ENCODE measurements around the gene TEX44.
"Not testable (repeated sequence)": the region's sequence is repeated elsewhere in the genome, so short reads cannot be mapped to it uniquely, and the experiment has no call there.

Gene TEX44

DNA sequence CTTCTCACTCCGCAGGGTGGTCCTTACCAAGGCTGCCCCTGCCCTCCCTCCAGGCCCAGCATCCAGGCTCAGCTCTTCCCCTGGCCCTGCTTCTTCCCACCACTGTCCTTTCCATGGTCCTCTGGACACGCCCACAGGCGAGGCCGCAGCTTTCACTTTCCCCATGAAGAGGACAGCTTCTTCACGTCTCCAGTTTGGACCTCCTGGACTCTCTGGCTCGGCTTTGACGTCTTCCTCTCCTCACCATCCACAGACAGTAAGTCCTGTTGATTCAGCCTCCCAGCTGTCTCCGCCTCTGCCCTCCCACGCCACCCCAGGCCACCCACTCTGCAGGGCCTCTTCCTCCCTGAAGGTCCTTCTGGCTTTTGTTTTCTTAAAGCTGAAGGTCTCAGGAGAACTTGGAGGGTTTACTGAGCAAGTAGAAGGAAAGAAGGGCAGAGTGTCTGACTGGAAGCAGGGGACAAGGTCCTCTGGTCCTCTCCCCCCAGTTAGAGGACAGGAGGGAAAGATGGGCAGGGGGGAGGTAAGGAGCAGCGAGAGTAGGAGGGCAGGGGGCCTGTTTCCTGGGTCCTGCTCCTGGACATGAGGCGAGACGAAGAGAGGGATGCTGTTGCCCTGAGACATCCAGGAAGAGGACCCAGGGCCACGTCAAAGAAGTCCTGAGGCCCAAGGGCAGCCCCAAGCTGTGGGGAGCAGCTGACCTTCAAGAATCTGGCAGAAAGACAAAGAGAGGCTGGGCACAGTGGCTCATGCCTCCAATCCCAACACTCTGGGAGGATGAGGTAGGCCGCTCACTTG lies 37.7 kb upstream of the TEX44 start:
- Histone ChIP-seq H3K27me3 (ENCODE audit: control insufficient read depth, insufficient read depth, low read length) (no peaks in the 10 kb centered on the region), H2AFZ (peak overlapping the region; percentile 51), H3K27ac (peak overlapping the region; percentile 25), H3K4me3 (ENCODE audit: low read depth, low read length) (no peak overlapping the region), H3K9ac (no peak overlapping the region), H3K9me3 (ENCODE audit: control insufficient read depth, low read length) (no peaks in the 10 kb centered on the region), H3K36me3 (ENCODE audit: control insufficient read depth, insufficient read depth, low read length) (peaks cover 4% of the 10 kb centered on the region), H3K79me2 (no peaks in the 10 kb centered on the region), H3K4me1 (no peaks in the 10 kb centered on the region), H3K4me2 (ENCODE audit: low read length) (no peak overlapping the region)
- no peak for TF ChIP-seq CTCF (IDR thresholded peaks at IDR 0.05)

GRCh38 chr2:231556496-231556895 lies 36.2 kb upstream of the TEX44 start:
- H2AFZ ChIP-seq; H3K9me3 ChIP-seq (ENCODE audit: control insufficient read depth, low read length); H3K36me3 ChIP-seq (ENCODE audit: control insufficient read depth, insufficient read depth, low read length); H3K27me3 ChIP-seq (ENCODE audit: control insufficient read depth, insufficient read depth, low read length); H3K4me1 ChIP-seq; H3K4me3 ChIP-seq (ENCODE audit: low read depth, low read length); H3K9ac ChIP-seq; H3K79me2 ChIP-seq; H3K4me2 ChIP-seq (ENCODE audit: low read length); H3K27ac ChIP-seq: not testable (repeated sequence)

- no peak overlapping the region for H2AFZ ChIP-seq
- no peak overlapping the region for H3K27ac ChIP-seq
Observed at GRCh38 chr2:231556981-231557380, 35.7 kb upstream of the TEX44 start.

GRCh38 chr2:231557571-231558217 lies 35.0 kb upstream of the TEX44 start:
- Histone ChIP-seq H2AFZ (peak overlapping the region; percentile 74), H3K4me2 (ENCODE audit: low read length) (no peak overlapping the region), H3K4me3 (ENCODE audit: low read depth, low read length) (no peak overlapping the region), H3K9ac (no peak overlapping the region), H3K4me1 (no peaks in the 10 kb centered on the region), H3K27ac (no peak overlapping the region), H3K79me2 (no peaks in the 10 kb centered on the region), H3K9me3 (ENCODE audit: control insufficient read depth, low read length) (no peaks in the 10 kb centered on the region), H3K36me3 (ENCODE audit: control insufficient read depth, insufficient read depth, low read length) (peaks cover 1% of the 10 kb centered on the region), H3K27me3 (ENCODE audit: control insufficient read depth, insufficient read depth, low read length) (no peaks in the 10 kb centered on the region)
- TF ChIP-seq CTCF (IDR thresholded peaks at IDR 0.05), result peak; percentile 76

More at GRCh38 chr2:231556981-231557380, 35.7 kb upstream of the TEX44 start:
- no peak overlapping the region for H3K9ac ChIP-seq
- H3K4me2 ChIP-seq (ENCODE audit: low read length), result no peak overlapping the region
- H3K79me2 ChIP-seq, result no peaks in the 10 kb centered on the region
- H3K36me3 ChIP-seq (ENCODE audit: control insufficient read depth, insufficient read depth, low read length), result peaks cover 4% of the 10 kb centered on the region
- H3K9me3 ChIP-seq (ENCODE audit: control insufficient read depth, low read length), result no peaks in the 10 kb centered on the region
- H3K4me3 ChIP-seq (ENCODE audit: low read depth, low read length), result no peak overlapping the region
- no peaks in the 10 kb centered on the region for H3K27me3 ChIP-seq (ENCODE audit: control insufficient read depth, insufficient read depth, low read length)
- H3K4me1 ChIP-seq, result no peaks in the 10 kb centered on the region
- TF ChIP-seq CTCF (IDR thresholded peaks at IDR 0.05), result no peak

DNA sequence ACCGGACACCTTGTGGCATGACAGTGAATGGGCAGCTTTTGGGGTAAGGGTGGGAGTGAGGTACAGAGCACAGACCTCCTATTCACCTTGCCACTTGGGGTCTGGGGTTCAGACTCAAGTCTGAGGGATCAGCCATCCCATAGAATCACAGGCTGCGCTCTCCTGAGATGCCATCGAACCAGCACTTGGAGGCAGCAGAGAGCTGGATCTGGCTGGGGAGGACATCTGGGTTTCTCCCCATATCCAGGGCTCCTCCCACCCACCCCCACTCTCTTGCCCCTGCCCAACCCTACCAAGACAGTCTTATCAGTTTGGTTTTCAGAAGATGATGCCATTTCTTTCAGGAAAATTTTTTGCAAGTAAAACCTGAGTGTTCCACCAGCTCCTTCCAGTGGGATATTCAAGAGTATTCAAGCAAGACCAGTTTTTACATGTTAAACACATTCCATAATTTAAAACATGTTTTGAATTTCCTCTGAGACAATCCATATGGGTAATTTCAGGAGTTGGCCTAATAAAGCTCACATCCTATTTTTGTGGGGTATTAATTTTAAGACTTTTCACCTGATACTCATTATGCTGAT lies 29.2 kb upstream of the TEX44 start:
- H3K27ac ChIP-seq, result no peak overlapping the region

More for the DNA sequence above, 29.2 kb upstream of the TEX44 start:
- no peaks in the 10 kb centered on the region for H3K27me3 ChIP-seq (ENCODE audit: control insufficient read depth, insufficient read depth, low read length)
- no peaks in the 10 kb centered on the region for H3K79me2 ChIP-seq
- no peak overlapping the region for H3K4me2 ChIP-seq (ENCODE audit: low read length)
- no peak overlapping the region for H3K4me3 ChIP-seq (ENCODE audit: low read depth, low read length)
- no peaks in the 10 kb centered on the region for H3K4me1 ChIP-seq
- no peaks in the 10 kb centered on the region for H3K9me3 ChIP-seq (ENCODE audit: control insufficient read depth, low read length)
- peak; percentile 49 for TF ChIP-seq CTCF (IDR thresholded peaks at IDR 0.05)
- no peak overlapping the region for H3K9ac ChIP-seq
- H3K36me3 ChIP-seq (ENCODE audit: control insufficient read depth, insufficient read depth, low read length), result no peaks in the 10 kb centered on the region
- no peak overlapping the region for H2AFZ ChIP-seq

Data from parathyroid adenoma (tissue), 2 donors.